Activated naive CD4-positive, alpha-beta T cell treated with anti-CD3 and anti-CD28 coated beads for 36 hours (primary cell): Measurements from ENCODE around the gene MXRA7. TPM values are rescaled to one million over a fixed set of nuclear protein-coding genes. Genes with fewer than 3 reads are reported as not detected.
"Not testable (repeated sequence)": the region's sequence is repeated elsewhere in the genome, so short reads cannot be mapped to it uniquely, and the experiment has no call there.

Source experiments
- CTCF ChIA-PET: fragments of 350-600 bp; sonication (Branson Sonifier 250); formaldehyde crosslinking; loops from one replicate; lab custom pipeline; 2021; ENCODE audit warnings: antibody characterized with exemption; lab: Charles Lee
- DNase-seq: peaks from one replicate; pipeline ENCODE4 v3.0.0-alpha.2; 2020
- H3K27ac Mint-ChIP-seq: one replicate; pipeline ENCODE4 v1.8.0; 2021; ENCODE audit warnings: mild to moderate bottlenecking, mixed read lengths
- H3K27me3 Mint-ChIP-seq: one replicate; pipeline ENCODE4 v1.8.0; 2021; ENCODE audit warnings: low read depth, mixed read lengths
- H3K36me3 Mint-ChIP-seq: one replicate; pipeline ENCODE4 v1.8.0; 2021; ENCODE audit warnings: low read depth, mixed read lengths
- H3K4me1 Mint-ChIP-seq: one replicate; pipeline ENCODE4 v1.8.0; 2021; ENCODE audit warnings: low read depth, mixed read lengths
- H3K4me3 Mint-ChIP-seq: one replicate; pipeline ENCODE4 v1.8.0; 2021; ENCODE audit warnings: mild to moderate bottlenecking, moderate library complexity, mixed read lengths
- H3K9me3 Mint-ChIP-seq: one replicate; pipeline ENCODE4 v1.8.0; 2021; ENCODE audit warnings: mixed read lengths
- intact Hi-C: fragments of 100-400 bp; cut with micrococcal nuclease; formaldehyde crosslinking; loops from one replicate; pipeline ENCODE4 v1.15.1; 2023
- total RNA-seq, 2 experiments: library from RNA; stranded (reverse); gene quantifications; one replicate each; pipeline ENCODE4 v1.2.3, GENCODE V29; 2021

The MXRA7 gene
- total RNA-seq, 2 experiments from 2014 or later, result 3.8 to 4.2 TPM

- H3K36me3 Mint-ChIP-seq, result no peaks in the 10 kb centered on the region
- peaks cover 28% of the 10 kb centered on the region for H3K4me1 Mint-ChIP-seq
- peak overlapping the region; percentile 57 for H3K4me3 Mint-ChIP-seq
- intact Hi-C loops, result loop anchor here (5.0 kb wide), 1 partner anchor 34 kb away; no protein-coding TSS in a partner anchor
- CTCF ChIA-PET, result interaction anchor here (1.0 to 1.5 kb wide), 3 partner anchors 19 to 72 kb away, joined by 3 to 8 read pairs (median 4); no protein-coding TSS in a partner anchor
- peaks cover 4% of the 10 kb centered on the region for H3K9me3 Mint-ChIP-seq
- DNase-seq, result no peak
- no peak overlapping the region for H3K27ac Mint-ChIP-seq
- H3K27me3 Mint-ChIP-seq, result no peaks in the 10 kb centered on the region
Measured at GRCh38 chr17:76642994-76643393, 67.8 kb downstream of the MXRA7 start.

GRCh38 chr17:76642032-76642561 lies 68.7 kb downstream of the MXRA7 start:
- intact Hi-C loops, result loop anchor here (5.0 kb wide), 1 partner anchor 35 kb away; no protein-coding TSS in a partner anchor
- no peaks in the 10 kb centered on the region for H3K36me3 Mint-ChIP-seq
- no peak overlapping the region for H3K27ac Mint-ChIP-seq
- H3K4me3 Mint-ChIP-seq, result no peak overlapping the region
- no peaks in the 10 kb centered on the region for H3K27me3 Mint-ChIP-seq
- CTCF ChIA-PET, result interaction anchor here (1.0 kb wide), 1 partner anchor 73 kb away, joined by 4 read pairs; no protein-coding TSS in a partner anchor
- DNase-seq, result no peak
- peaks cover 4% of the 10 kb centered on the region for H3K9me3 Mint-ChIP-seq
- H3K4me1 Mint-ChIP-seq, result peaks cover 28% of the 10 kb centered on the region

- no peak for DNase-seq
- no peaks in the 10 kb centered on the region for H3K36me3 Mint-ChIP-seq
- H3K9me3 Mint-ChIP-seq, result peaks cover 1% of the 10 kb centered on the region
- H3K27me3 Mint-ChIP-seq, result no peaks in the 10 kb centered on the region
- H3K4me1 Mint-ChIP-seq, result peaks cover 28% of the 10 kb centered on the region
- CTCF ChIA-PET, result no interaction called here
- no peak overlapping the region for H3K4me3 Mint-ChIP-seq
- no peak overlapping the region for H3K27ac Mint-ChIP-seq
- intact Hi-C loops, result loop anchor here (5.0 kb wide), 1 partner anchor 36 kb away; no protein-coding TSS in a partner anchor
Measured at GRCh38 chr17:76641501-76641900, 69.3 kb downstream of the MXRA7 start.

GRCh38 chr17:76640550-76641380 lies 70.0 kb downstream of the MXRA7 start:
- Mint-ChIP-seq H3K9me3 (no peaks in the 10 kb centered on the region), H3K4me1 (peaks cover 28% of the 10 kb centered on the region), H3K27ac (no peak overlapping the region), H3K4me3 (no peak overlapping the region), H3K36me3 (no peaks in the 10 kb centered on the region), H3K27me3 (no peaks in the 10 kb centered on the region)
- CTCF ChIA-PET, result interaction anchor here (0.7 kb wide), 1 partner anchor 17 kb away, joined by 3 read pairs; no protein-coding TSS in a partner anchor
- intact Hi-C loops, result loop anchor here (5.0 kb wide), 1 partner anchor 37 kb away; no protein-coding TSS in a partner anchor
- no peak for DNase-seq

GRCh38 chr17:76638263-76638662 lies 72.5 kb downstream of the MXRA7 start:
- Mint-ChIP-seq H3K4me3 (no peak overlapping the region), H3K27ac (no peak overlapping the region), H3K9me3 (no peaks in the 10 kb centered on the region), H3K27me3 (no peaks in the 10 kb centered on the region), H3K4me1 (peaks cover 13% of the 10 kb centered on the region), H3K36me3 (no peaks in the 10 kb centered on the region)
- no peak for DNase-seq
- CTCF ChIA-PET, result interaction anchor here (0.6 to 1.7 kb wide), 7 partner anchors 15 to 334 kb away, joined by 3 to 9 read pairs (median 5); no protein-coding TSS in a partner anchor
- intact Hi-C loops, result no loop called here

- H3K4me3 Mint-ChIP-seq, CTCF ChIA-PET: not testable (repeated sequence)
Measured at GRCh38 chr17:76636486-76637206, 74.1 kb downstream of the MXRA7 start.

GRCh38 chr17:76635659-76636360 lies 75.0 kb downstream of the MXRA7 start:
- H3K27ac Mint-ChIP-seq, result no peak overlapping the region
- no peaks in the 10 kb centered on the region for H3K27me3 Mint-ChIP-seq
- H3K4me1 Mint-ChIP-seq, result peaks cover under 1% of the 10 kb centered on the region
- intact Hi-C loops, result no loop called here
- no peaks in the 10 kb centered on the region for H3K36me3 Mint-ChIP-seq
- no peak for DNase-seq
- H3K4me3 Mint-ChIP-seq, result no peak overlapping the region
- CTCF ChIA-PET, result interaction anchor here (1.1 kb wide), 1 partner anchor 113 kb away, joined by 3 read pairs; no protein-coding TSS in a partner anchor
- H3K9me3 Mint-ChIP-seq, result no peaks in the 10 kb centered on the region

More at GRCh38 chr17:76636486-76637206, 74.1 kb downstream of the MXRA7 start:
- intact Hi-C loops, H3K27me3 Mint-ChIP-seq, H3K9me3 Mint-ChIP-seq, H3K4me1 Mint-ChIP-seq, H3K27ac Mint-ChIP-seq, DNase-seq, H3K36me3 Mint-ChIP-seq: not testable (repeated sequence)

- CTCF ChIA-PET, result interaction anchor here (1.1 kb wide), 1 partner anchor 112 kb away, joined by 3 read pairs; no protein-coding TSS in a partner anchor
- intact Hi-C loops, result no loop called here
- Mint-ChIP-seq H3K36me3 (no peaks in the 10 kb centered on the region), H3K9me3 (no peaks in the 10 kb centered on the region), H3K27me3 (no peaks in the 10 kb centered on the region), H3K4me3 (no peak overlapping the region), H3K4me1 (no peaks in the 10 kb centered on the region), H3K27ac (no peak overlapping the region)
- no peak for DNase-seq
Measured at GRCh38 chr17:76635039-76635438, 75.7 kb downstream of the MXRA7 start.

GRCh38 chr17:76633628-76634328 lies 77.0 kb downstream of the MXRA7 start:
- CTCF ChIA-PET, result interaction anchor here (0.7 kb wide), 1 partner anchor 10 kb away, joined by 3 read pairs; no protein-coding TSS in a partner anchor
- H3K9me3 Mint-ChIP-seq, result no peaks in the 10 kb centered on the region
- DNase-seq, result no peak
- no peaks in the 10 kb centered on the region for H3K27me3 Mint-ChIP-seq
- no peak overlapping the region for H3K27ac Mint-ChIP-seq
- no peaks in the 10 kb centered on the region for H3K36me3 Mint-ChIP-seq
- H3K4me3 Mint-ChIP-seq, result no peak overlapping the region
- H3K4me1 Mint-ChIP-seq, result no peaks in the 10 kb centered on the region
- intact Hi-C loops, result no loop called here

GRCh38 chr17:76631821-76632565 lies 78.8 kb downstream of the MXRA7 start:
- no peak overlapping the region for H3K4me3 Mint-ChIP-seq
- no peak overlapping the region for H3K27ac Mint-ChIP-seq
- no peaks in the 10 kb centered on the region for H3K4me1 Mint-ChIP-seq
- no peaks in the 10 kb centered on the region for H3K27me3 Mint-ChIP-seq
- no peaks in the 10 kb centered on the region for H3K36me3 Mint-ChIP-seq
- H3K9me3 Mint-ChIP-seq, result no peaks in the 10 kb centered on the region
- DNase-seq, result no peak
- CTCF ChIA-PET, result interaction anchor here (0.7 to 0.9 kb wide), 2 partner anchors 9 to 109 kb away, joined by 3 to 4 read pairs; no protein-coding TSS in a partner anchor
- intact Hi-C loops, result no loop called here
